GM18502 (cell line): ENCODE data around the gene FCHSD1.
"Not testable (repeated sequence)": the region's sequence is repeated elsewhere in the genome, so short reads cannot be mapped to it uniquely, and the experiment has no call there.

Source experiments
- ATAC-seq: cut with Tn5 transposase; IDR thresholded peaks from one replicate; pipeline ENCODE4 v1.9.1; 2021; ENCODE audit warnings: mild to moderate bottlenecking; ENCODE audit not compliant: unreplicated experiment, poor library complexity

The FCHSD1 gene

DNA sequence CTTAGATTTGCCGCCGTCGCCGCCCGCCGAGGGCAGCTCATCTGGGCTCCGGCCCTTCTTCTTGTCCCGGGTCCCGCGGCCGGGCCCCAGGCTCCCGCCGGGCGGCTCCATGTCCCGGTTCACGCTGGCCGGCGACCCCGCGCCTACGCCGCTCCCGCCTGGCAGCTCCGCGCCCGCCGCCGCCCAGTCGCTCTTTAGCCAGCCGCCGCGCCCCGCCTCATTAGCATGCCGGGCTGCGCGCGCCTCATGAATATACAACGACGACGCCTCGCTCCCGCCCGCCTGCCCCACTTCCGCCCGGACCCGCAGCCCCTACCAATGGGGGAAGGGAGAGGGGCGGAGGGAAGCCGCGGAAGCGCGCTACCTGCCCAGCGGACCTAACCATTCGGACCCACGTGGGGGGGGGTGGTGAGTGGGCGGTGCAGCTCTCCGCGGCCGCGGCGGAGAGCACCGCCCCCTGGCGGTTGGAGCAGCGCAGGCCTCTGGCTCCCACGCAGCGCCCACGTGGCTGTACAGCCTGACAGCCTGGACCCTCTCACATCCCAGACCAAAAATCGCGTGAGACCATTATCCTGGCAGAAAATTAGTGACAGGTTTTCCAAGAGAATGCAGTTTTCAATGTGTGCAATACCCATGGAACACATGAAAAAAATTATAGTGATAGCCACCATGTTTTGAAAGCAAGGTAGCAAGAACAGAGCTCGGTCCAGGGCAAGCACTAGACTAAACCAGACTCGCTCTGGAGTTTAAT is 32.2 kb downstream of the FCHSD1 start, which contains the start of gene DIAPH1:
TSS of gene DIAPH1 (minus strand) at position 197 of the 751 bp plus-strand sequence. CDS start at position 111, 86 bp downstream.
- ATAC-seq, result peak; percentile 87

DNA sequence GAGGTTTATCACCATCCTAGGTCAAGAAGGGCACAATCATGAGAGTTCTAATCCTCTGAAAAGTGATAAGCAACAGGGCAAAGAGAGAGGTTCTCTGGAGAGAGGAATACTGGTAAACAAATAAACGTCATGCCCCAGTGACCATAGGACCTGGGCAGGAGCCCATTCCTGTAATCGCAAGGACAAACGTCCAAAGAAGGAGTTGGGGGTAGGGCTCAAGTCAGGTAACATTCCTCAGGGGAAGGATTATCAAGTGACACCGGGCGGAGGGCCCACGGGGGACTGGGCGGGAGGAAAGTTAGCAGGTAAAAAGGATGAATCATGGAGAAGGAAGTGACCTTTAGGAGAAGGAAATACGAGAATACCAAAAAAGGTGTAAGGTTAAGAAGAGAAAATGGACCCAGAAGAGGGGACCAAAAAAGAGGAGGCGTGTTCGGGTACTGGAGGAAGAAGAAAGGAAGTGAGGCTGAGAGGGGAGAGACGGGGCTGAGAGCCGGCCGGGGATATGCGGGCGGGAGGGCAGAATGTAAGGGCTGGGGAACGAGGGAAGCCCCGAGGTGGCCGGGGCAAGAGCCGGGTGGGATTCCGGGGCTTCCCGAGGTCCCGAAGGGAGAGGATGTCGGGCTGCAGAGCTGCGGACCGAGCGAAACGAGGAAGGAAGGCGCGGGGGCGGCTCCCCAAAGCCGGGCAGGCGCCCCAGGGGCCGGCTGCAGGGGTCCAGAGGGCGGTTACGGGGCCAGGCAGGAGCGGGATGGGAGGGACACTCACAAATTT is 33.0 kb downstream of the FCHSD1 start:
- peak; percentile 23 for ATAC-seq

DNA sequence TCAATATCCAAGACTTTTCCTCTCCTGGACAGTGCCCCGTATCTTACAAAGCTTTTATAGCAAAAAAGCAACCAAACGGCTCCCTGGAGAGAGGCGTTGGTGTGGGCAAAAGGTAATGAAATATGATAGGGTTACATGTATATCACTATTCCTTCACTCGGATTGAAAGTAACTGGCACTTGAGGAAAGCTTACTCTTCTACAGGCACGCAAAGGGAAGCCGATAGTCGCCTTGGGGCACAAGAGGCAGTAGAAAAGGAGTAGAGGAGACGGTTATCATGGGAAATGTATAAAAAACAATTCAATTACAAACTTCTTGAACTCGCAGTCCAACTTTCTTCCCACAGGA is 33.6 kb downstream of the FCHSD1 start:
- no peak for ATAC-seq

DNA sequence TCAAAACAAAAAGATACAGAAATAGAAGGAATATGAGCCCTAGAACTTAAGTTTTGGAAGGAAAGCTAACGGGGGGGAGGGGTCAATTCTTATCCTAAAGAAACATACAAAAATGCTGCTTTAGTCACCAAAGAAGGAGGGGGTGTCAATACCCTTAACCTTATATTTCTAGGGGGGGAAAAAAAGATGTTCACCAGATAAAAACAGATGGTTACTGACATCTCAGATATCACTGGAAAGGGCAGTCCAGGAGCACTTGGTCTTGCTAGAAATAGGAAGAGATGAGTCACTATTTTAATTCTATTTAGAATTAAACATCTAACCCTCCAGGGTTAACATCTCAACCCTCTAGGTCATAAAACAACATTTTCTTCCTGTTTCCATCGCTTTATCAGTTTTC is 34.1 kb downstream of the FCHSD1 start:
- ATAC-seq, result no peak

DNA sequence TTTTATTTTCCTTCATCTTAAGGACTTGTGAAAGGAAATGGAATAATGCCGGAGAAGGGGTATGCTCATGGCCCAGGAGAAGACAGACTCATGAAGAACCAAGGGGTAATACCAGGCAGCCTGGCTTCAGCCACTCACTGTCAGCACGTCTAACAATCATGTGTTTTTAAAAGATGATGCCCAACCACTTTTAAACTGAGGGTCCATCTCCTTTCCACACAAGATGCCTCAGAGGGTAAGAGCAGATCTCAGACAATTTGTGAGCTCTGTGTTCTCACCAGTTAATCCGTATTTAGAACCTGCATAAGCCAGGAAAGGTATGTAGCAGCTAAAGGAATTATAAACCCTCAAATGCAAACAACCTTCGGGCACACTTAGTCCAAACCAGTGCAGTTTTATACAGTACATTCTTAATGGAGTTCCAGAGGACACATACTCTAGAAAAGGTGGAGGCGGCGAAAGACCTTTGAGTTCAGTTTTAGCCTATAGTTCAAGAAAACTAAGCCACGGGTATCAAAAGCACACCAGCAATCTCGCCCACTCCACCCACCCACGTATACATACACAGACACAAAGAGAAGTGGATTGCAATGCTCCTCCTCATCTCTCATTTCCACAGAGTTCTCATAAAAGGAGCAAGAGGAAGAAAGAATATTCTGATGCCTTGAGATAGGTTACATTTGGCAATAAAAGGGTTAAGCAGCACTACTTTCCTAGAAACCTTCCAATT is 35.1 kb downstream of the FCHSD1 start:
- ATAC-seq, result no peak

DNA sequence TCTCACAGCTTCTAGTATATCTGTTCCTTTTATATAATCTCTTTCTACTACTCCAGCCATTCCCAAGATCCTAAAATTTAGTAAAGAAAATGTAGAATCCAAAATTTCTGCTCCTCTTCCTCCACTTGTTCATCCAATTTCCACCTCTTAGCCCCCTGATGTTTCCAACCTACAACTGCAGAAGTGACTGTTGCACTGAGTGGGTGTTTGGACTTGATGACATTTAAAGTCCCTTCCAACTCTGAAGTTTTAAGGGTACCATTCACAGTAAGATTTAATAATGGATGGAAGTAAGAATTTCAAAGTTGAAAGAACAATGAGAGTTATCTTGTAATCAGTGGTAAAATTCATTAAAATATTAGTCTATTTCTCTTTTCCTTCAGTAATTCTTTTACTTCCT is 37.9 kb downstream of the FCHSD1 start:
- no peak for ATAC-seq

DNA sequence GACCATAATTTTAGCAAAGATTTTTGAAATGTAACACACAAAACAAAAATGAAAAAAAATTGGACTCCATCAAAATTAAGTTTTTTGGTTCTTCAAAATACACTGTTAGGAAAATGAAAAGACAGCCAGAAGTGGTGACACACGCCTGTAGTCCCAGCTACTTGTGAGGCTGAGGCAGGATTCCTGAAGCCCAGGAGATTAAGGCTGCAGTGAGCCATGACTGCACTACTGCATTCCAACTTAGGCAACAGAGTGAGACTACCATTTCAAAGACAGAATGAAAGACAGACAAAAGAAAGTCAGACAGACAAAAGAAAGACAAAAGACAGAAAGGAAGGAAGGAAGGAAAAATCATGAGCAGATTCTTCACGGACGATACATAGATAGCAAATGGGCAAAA is 39.9 kb downstream of the FCHSD1 start:
- no peak for ATAC-seq

DNA sequence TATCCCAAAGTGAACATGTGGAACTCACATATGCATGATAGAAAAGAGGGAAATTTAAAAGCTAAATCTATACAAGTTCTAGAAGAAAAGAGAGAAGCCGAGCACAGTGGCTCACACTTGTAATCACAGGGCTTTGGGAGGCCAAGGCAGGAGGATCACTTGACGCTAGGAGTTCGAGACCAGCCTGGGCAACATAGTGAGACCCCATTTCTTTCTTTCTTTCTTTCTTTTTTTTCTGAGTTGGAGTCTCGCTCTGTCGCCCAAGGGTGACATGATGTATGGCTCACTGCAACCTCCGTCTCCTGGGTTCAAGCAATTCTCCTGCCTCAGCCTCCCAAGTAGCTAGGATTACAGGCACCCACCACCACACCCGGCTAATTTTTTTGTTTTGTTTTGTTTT is 41.3 kb downstream of the FCHSD1 start:
- ATAC-seq, result not testable (repeated sequence)

DNA sequence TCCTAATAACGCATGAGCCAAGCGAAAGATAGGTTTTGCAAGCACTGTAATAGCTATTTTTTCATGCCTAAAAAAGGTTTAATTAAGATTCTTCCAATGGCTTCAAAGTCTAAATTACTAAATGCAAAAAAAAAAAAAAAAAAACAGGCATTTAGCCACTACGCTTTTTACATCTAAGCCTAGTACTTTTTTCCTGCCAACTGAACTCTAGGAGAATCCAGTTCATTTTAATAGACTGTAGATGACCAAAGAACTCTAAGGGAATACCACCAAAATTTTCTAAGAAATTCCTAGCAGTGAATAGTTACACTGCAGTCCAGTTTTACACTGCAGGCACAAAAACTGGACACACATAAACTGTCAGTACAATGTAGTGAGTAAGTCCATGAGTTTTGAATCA is 42.2 kb downstream of the FCHSD1 start:
- no peak for ATAC-seq

DNA sequence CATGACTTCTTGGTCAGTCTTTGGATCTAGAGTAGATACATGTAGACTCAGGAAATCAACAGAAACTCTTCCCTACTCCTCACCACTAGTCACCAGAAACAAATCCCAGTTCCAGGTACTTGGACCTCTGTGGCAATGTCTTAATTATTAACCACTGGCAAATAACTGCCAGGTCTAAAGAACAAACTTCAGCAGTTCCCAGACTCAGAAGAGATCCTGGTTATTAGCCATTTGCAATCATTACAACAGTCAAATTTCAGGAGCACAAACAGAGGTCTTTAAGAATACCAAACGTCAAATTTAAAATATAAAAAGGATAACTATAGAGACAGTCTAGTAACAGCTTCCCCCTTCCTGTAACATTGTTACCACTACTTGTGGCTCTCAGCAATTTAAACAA is 42.7 kb downstream of the FCHSD1 start:
- ATAC-seq, result no peak

DNA sequence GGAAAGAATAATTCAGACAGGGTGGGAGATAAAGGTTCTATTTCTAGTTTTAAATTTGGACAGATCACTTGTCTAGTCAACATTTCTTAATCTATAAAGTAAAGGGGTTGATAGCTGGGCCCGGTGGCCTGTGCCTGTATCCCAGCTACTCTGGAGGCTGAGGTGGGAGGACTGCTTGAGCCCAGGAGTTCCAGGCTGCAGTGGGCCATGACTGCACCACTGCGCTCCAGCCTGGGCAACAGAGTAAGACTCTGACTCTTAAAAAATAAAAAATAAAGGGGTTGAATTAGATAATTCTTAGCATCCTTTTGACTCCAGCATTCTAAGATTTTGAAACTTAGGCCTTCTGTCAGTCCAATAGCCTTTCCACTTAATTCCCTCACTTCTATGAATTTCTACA is 43.2 kb downstream of the FCHSD1 start:
- ATAC-seq, result no peak

DNA sequence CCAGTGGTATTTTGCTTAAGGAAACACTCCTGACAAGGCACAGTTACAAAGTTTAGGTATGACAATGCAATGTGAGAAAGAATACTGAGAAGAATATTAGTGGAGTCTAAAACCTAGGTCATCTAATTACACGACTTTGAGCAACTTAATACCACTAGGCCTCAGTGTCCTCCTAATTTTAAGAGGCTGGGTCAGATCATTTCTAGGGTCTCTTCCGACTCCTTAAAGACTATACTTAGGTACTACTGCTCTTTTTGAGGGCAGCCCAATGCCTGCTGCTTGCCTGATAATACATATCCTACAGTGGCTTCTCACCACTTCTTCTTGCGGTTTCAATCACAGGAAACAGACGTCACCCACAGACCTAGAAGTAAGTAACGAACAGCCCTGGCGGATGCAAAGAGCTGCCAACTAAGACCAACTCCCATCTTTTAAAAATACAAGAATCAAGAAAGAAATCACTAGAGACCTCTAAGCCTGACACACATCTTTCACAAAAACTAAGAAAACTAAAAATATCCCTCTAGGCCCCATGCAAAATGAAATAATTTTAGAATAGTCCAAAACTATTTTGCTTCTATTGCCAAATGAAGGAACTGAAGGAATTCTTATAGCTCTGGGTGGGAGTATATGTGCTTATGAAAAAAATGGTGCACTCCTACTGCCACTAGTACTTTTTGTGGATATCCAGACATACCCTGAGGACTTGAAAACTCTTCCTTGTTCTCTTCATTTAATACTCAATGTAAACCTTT is 45.5 kb downstream of the FCHSD1 start:
- ATAC-seq, result peak; percentile 96

DNA sequence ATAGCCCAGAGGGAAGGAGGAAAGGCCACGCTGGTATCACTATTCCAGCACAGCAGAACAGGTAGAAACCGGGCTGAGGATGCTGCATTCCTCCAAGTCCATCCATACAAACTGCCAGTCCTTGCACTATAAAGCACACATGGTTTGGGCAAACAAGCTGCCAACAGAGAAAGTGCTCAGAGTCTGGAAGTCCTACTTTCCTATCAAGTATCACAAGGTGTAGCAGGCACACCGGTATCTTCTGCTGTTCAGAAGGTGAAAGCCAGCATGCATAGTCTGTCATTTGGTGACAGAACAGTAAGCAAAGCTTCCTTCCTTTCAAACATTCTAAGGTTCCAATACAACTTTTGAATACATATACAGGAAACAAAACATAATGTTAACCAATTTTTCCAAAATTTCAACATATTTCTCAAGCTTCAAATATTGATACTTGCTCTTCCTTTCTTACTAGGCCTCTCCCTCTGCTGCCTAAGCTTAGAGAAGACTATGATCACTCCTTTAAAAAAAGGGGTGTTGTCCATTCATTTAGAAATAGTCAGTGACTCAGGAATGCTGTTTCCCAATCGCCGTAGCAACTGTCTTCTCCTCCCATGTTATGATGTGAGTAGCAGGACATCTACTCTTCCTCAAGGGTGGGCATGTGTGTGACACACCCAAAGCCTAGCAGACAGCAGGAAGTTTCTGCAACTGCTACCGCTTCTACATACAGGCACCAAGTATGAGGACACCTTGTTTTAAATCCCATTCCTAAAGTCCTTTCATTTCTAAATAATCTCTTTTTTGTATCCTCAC is 47.1 kb downstream of the FCHSD1 start:
- ATAC-seq, result no peak

DNA sequence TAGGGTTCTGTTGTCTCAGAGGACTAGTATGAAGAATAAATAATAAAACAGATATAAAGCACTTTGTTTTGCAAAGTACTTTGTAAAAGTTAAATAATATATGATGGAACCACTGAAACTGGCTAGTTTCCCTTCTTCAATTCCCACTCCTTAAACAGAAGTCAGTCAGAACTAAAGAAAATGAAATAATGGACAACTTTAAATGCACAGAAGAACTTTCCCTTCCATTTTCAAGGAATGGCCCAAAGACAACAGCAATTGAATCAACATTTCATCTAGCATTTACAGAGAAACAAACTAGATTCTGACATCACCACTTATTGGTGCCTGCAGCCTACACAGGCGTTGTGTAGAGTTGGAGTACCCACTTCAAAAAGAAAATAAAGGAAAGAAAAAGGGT is 48.6 kb downstream of the FCHSD1 start:
- ATAC-seq, result no peak

DNA sequence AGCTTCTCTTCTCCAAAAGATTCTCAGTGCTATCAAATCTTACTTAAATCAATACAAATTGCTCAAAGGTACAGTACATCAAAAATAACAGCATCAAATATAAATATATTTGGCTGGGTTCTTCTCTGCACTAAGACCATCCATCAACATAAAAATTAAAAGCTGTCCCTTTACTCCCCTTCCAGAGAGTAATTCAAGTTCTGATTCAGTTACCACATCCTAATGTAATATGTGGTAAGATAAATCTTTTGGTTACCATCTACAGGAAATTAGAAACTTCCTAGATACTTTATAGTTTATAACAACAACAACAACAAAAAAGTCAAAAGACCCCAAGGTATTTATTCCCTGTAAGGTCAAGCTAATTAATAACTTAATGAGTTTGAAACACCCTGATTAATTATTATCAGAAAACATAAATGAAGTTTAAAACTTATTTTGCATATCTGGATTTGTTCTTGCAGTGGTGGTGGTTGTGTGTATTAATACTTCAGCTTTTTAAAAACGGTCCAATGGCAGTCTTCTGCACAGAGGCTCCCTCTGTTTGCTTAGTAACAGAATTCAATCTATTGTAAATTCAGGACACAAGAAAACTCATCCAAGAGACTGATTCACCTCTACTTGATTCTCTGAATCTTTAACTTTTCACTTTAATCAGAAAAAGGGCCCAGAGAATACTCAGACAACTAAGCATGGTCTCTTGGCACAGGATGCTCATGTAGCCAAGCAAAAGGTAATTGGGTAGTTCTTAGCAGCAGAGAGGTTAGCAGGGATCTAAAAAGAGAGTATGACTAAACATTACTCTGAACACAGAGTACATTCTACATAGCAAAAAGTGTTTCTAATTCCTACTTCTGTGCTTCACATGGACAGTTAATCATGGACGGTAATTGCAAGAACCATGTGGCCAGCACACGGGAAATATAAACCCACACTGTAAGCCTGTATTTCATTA is 52.5 kb downstream of the FCHSD1 start:
- ATAC-seq, result peak; percentile 66

DNA sequence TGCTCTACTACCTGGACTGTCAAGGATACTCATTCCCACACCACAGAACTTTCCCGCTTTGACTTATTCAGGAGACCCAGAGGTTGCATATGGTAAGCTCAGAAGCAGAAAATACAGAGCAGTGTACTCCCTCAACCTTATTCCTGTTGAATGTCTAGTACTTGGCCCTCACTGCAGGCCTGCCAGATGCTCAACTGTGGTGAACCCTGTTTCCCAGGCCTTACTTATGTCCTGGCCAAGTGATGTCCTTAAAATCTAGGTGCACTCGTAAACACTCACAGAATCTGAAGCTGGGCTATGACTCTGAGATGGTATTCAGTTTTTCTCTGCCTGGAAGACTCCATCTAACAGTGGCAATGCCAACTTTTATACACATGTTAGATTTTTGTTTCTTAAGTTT is 53.4 kb downstream of the FCHSD1 start:
- peak; percentile 31 for ATAC-seq

DNA sequence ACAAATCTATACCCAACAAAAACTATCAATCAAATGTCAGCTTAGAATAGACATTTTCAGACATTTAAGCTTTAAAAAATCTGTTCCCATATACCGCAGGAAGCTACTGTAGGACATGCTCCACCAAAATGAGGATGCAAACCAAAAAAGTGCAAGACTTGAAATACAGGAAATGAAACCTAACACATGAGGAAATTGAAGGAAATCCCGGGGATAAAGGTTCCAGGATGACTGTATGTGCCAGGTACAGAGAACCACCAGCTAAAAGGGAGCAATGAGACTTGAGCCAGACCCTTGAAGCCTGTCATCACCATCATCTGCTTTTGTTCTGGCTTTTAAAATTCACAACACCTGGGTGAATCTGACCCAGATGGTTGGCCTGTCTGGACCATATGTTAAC is 53.8 kb downstream of the FCHSD1 start:
- ATAC-seq, result peak; percentile 47

DNA sequence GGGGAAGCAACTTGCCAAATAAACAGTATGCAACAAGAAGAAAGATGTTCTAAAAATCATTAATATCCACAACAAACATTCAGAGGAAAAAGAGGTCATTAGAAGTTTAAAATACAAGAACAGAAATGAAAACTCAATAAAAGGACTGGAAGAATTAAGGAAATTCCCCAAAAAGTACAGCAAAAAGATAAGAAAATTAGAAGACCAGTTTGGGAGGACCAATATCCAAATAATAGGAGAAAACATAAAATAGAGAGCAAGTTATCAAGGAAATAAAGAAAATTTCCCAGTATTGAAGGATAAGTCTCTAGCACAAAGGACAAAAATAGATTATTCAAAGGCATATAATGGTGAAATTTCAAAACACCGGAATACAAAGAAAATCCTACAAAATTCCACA is 54.4 kb downstream of the FCHSD1 start:
- no peak for ATAC-seq

DNA sequence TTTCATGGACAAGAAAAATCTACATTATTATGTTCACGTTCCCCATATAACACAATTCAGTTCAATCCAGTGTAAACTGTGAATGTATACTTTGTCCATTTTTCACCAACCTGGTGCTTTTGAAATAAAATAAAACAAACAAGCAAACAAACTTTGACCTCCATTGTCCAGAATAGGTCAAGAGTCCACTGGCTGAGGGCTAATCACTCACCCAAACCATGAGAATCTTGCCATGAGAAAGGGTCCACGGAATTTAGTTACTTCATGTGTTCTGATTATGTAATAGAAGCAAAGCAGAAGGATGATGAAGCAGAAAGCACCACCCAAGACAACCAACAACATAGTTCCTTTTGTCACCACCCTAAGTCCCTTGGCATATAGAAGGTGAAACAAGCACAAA is 61.1 kb downstream of the FCHSD1 start:
- ATAC-seq, result no peak
